GM23338 (cell line): ENCODE measurements around the gene ZGRF1. TPM values are rescaled to one million over a fixed set of nuclear protein-coding genes. Genes with fewer than 3 reads are reported as not detected.

Source experiments
- ATAC-seq: fragments of 200-7000 bp; cut with Tn5 transposase; 3 replicates; pipeline ENCODE4 v1.9.1; 2020
- DNase-seq: peaks from one replicate; pipeline ENCODE4 v3.0.0-alpha.2; 2015; ENCODE audit warnings: low spot score
- H2AFZ ChIP-seq: fragments of 200-600 bp; sonication (generic); 2 replicates; pipeline ENCODE4 v1.8.0; 2016; ENCODE audit warnings: antibody characterized with exemption, mild to moderate bottlenecking, moderate library complexity
- H3F3A ChIP-seq: fragments of 200-600 bp; sonication (generic); replicated peaks from 2 replicates; pipeline ENCODE4 v1.8.0; 2017; ENCODE audit warnings: antibody characterized with exemption, mixed run types, low read depth
- H3K27ac ChIP-seq: fragments of 200-600 bp; sonication (generic); 2 replicates; pipeline ENCODE4 v1.6.1; 2016; ENCODE audit warnings: low read depth
- H3K27me3 ChIP-seq: fragments of 200-600 bp; sonication (generic); 2 replicates; pipeline ENCODE4 v1.8.0; 2016; ENCODE audit warnings: mild to moderate bottlenecking, mixed run types, moderate library complexity; ENCODE audit not compliant: insufficient read depth
- H3K36me3 ChIP-seq: fragments of 200-600 bp; sonication (generic); 2 replicates; pipeline ENCODE4 v1.8.0; 2016; ENCODE audit warnings: mild to moderate bottlenecking; ENCODE audit not compliant: insufficient read depth
- H3K4me1 ChIP-seq: fragments of 200-600 bp; sonication (generic); 2 replicates; pipeline ENCODE4 v1.8.0; 2016; ENCODE audit warnings: mild to moderate bottlenecking, moderate library complexity; ENCODE audit not compliant: insufficient read depth
- H3K4me2 ChIP-seq: fragments of 200-600 bp; sonication (generic); 2 replicates; pipeline ENCODE4 v1.7.1; 2017; ENCODE audit warnings: mixed run types
- H3K4me3 ChIP-seq: fragments of 200-600 bp; sonication (generic); 2 replicates; pipeline ENCODE4 v1.6.1; 2016; ENCODE audit warnings: mixed run types
- H3K79me2 ChIP-seq: fragments of 200-600 bp; sonication (generic); replicated peaks from 2 replicates; pipeline ENCODE4 v1.8.0; 2017; ENCODE audit warnings: mild to moderate bottlenecking; ENCODE audit not compliant: insufficient read depth
- H3K9me2 ChIP-seq: fragments of 200-600 bp; sonication (generic); 2 replicates; pipeline ENCODE4 v1.8.0; 2017; ENCODE audit not compliant: insufficient read depth
- H4K20me1 ChIP-seq: fragments of 200-600 bp; sonication (generic); replicated peaks from 2 replicates; pipeline ENCODE4 v1.8.0; 2017; ENCODE audit warnings: mild to moderate bottlenecking; ENCODE audit not compliant: insufficient read depth
- H3K27ac Mint-ChIP-seq: 2 replicates; pipeline ENCODE4 v1.8.0; 2020; ENCODE audit warnings: inconsistent platforms, mild to moderate bottlenecking, moderate library complexity, mixed read lengths
- H3K27me3 Mint-ChIP-seq: 3 replicates; pipeline ENCODE4 v1.8.0; 2022; ENCODE audit warnings: low read depth, mild to moderate bottlenecking, moderate library complexity, mixed read lengths, inconsistent platforms; ENCODE audit not compliant: insufficient read depth, poor library complexity
- H3K36me3 Mint-ChIP-seq: 3 replicates; pipeline ENCODE4 v1.8.0; 2021; ENCODE audit warnings: low read depth, mild to moderate bottlenecking, inconsistent platforms, moderate library complexity, mixed read lengths
- H3K4me1 Mint-ChIP-seq: 3 replicates; pipeline ENCODE4 v1.8.0; 2020; ENCODE audit warnings: mild to moderate bottlenecking, inconsistent platforms, mixed read lengths
- H3K4me3 Mint-ChIP-seq: 3 replicates; pipeline ENCODE4 v1.8.0; 2021; ENCODE audit warnings: moderate library complexity, mild to moderate bottlenecking, inconsistent platforms, mixed read lengths
- H3K9me3 Mint-ChIP-seq: 3 replicates; pipeline ENCODE4 v1.8.0; 2020; ENCODE audit warnings: moderate library complexity, mild to moderate bottlenecking, inconsistent platforms, mixed read lengths
- CREB1 ChIP-seq: fragments of 250-450 bp; sonication (Bioruptor Pico); IDR thresholded peaks from 2 replicates; pipeline ENCODE4 v1.5.0; 2020; ENCODE audit warnings: low read depth, mild to moderate bottlenecking, moderate library complexity
- ETS1 ChIP-seq: IDR thresholded peaks from 2 replicates; pipeline ENCODE4 v1.6.1; 2016; ENCODE audit warnings: antibody characterized with exemption
- NANOG ChIP-seq: IDR thresholded peaks from 2 replicates; pipeline ENCODE4 v1.6.1; 2016; ENCODE audit warnings: antibody characterized with exemption, borderline replicate concordance
- ZNF114 ChIP-seq: fragments of 250-450 bp; sonication (Bioruptor Pico); IDR thresholded peaks from 2 replicates; pipeline ENCODE4 v1.5.0; 2020; ENCODE audit warnings: mild to moderate bottlenecking, moderate library complexity
- ZNF331 ChIP-seq: fragments of 250-450 bp; sonication (Bioruptor Pico); IDR thresholded peaks from 2 replicates; pipeline ENCODE4 v1.5.0; 2020; ENCODE audit warnings: low read depth, mild to moderate bottlenecking, moderate library complexity
- ZNF462 ChIP-seq: fragments of 250-450 bp; sonication (Bioruptor Pico); IDR thresholded peaks from 2 replicates; pipeline ENCODE4 v1.5.0; 2020; ENCODE audit warnings: mild to moderate bottlenecking, moderate library complexity
- polyA plus RNA-seq: library from polyadenylated mRNA; unstranded; fragments of >200 nt; fragmentation: Nextera tagmentation; extraction: Ambion mirVana; gene quantifications from 2 replicates; pipeline ENCODE4 v1.2.1, GENCODE V29; 2016
- total RNA-seq: library from RNA; depleted of rRNA; stranded (reverse); fragments of >200 nt; shearing (Covaris generic); gene quantifications from 2 replicates; pipeline ENCODE4 v1.2.3, GENCODE V29; 2014

ZGRF1 gene
- total and polyA plus RNA-seq, 2 experiments from 2014 or later: 41.7 to 62.6 TPM

GRCh38 chr4:112540695-112541094 lies 96.0 kb downstream of the ZGRF1 start (continued):
- TF ChIP-seq ZNF462 (CRISPR knock-in tag) (no peak), ZNF331 (CRISPR knock-in tag) (no peak), ETS1 (no peak)

GRCh38 chr4:112536123-112536522 lies 100.6 kb downstream of the ZGRF1 start:
- no peaks in the 10 kb centered on the region for H3K36me3 ChIP-seq
- Mint-ChIP-seq H3K4me3 (no peak overlapping the region), H3K27me3 (no peaks in the 10 kb centered on the region), H3K36me3 (0 out of 3 replicates have a peak, but pooled peaks cover 3% of the 10 kb centered on the region), H3K27ac (no peak overlapping the region), H3K9me3 (no peaks in the 10 kb centered on the region), H3K4me1 (no peaks in the 10 kb centered on the region)
- no peak overlapping the region for H3K27ac ChIP-seq
- H3K4me2 ChIP-seq: no peak overlapping the region
- H3K27me3 ChIP-seq: no peaks in the 10 kb centered on the region
- no peaks in the 10 kb centered on the region for H4K20me1 ChIP-seq
- no peaks in the 10 kb centered on the region for H3K79me2 ChIP-seq
- no peaks in the 10 kb centered on the region for H3K4me1 ChIP-seq
- no peak overlapping the region for H3K4me3 ChIP-seq
- H3F3A ChIP-seq: no peaks in the 10 kb centered on the region
- TF ChIP-seq NANOG (no peak), CREB1 (CRISPR knock-in tag) (no peak), ZNF114 (CRISPR knock-in tag) (no peak), ETS1 (no peak)
- ATAC-seq (no peak), DNase-seq (no peak)
- no peak overlapping the region for H2AFZ ChIP-seq
- H3K9me2 ChIP-seq: no peaks in the 10 kb centered on the region
